Left renal pelvis (tissue), 4 donors: Measurements from ENCODE around the gene CHD1. TPM values are rescaled to one million over a fixed set of nuclear protein-coding genes. Genes with fewer than 3 reads are reported as not detected.
"Not testable (repeated sequence)": the region's sequence is repeated elsewhere in the genome, so short reads cannot be mapped to it uniquely, and the experiment has no call there.

Experiments
- DNase-seq, 4 donors: peaks; one replicate each; pipeline ENCODE4 v3.0.0-alpha.2; 2013; ENCODE audit warnings: low read depth in 4 of 4, low spot score in 3 of 4
- polyA plus RNA-seq, 4 donors: library from polyadenylated mRNA; unstranded; fragments of 120-200 nt; gene quantifications; one replicate each; pipeline ENCODE4 v1.2.1, GENCODE V29; 2013; ENCODE audit not compliant: insufficient read length in 4 of 4

Gene CHD1
- 10 to 100 TPM; 40.8 to 79.4 (median 70.3) TPM for polyA plus RNA-seq

- DNase-seq = peak; percentile 91 to 95 (median 92)
These were observed at the start of gene CHD1 for GRCh38 chr5:98928873-98929709. CHD1 (minus strand) TSS chr5:98929007; CDS start chr5:98926386, 2,621 bp downstream.

GRCh38 chr5:98978528-98978927 is 49.7 kb upstream of the CHD1 start:
- DNase-seq = no peak

GRCh38 chr5:98977723-98978122 is 48.9 kb upstream of the CHD1 start:
- DNase-seq = no peak

- no peak for DNase-seq
These were observed 47.0 kb upstream of the CHD1 start for GRCh38 chr5:98975682-98976407.

GRCh38 chr5:98975223-98975622 is 46.4 kb upstream of the CHD1 start:
- DNase-seq = no peak

- DNase-seq = no peak
These were observed 40.6 kb upstream of the CHD1 start for GRCh38 chr5:98969400-98969799.

- DNase-seq = no peak
These were observed 39.3 kb upstream of the CHD1 start for GRCh38 chr5:98968056-98968564.

GRCh38 chr5:98965226-98965625 is 36.4 kb upstream of the CHD1 start:
- no peak for DNase-seq

GRCh38 chr5:98964621-98965020 is 35.8 kb upstream of the CHD1 start:
- DNase-seq = no peak

GRCh38 chr5:98963019-98963418 is 34.2 kb upstream of the CHD1 start:
- DNase-seq = no peak

- no peak for DNase-seq
These were observed 33.8 kb upstream of the CHD1 start for GRCh38 chr5:98962587-98962986.

- DNase-seq = no peak
These were observed 33.0 kb upstream of the CHD1 start for GRCh38 chr5:98961665-98962344.

- no peak for DNase-seq
These were observed 28.5 kb upstream of the CHD1 start for GRCh38 chr5:98957307-98957706.

- not testable (repeated sequence) for DNase-seq
These were observed 27.1 kb upstream of the CHD1 start for GRCh38 chr5:98955888-98956287.

- not testable (repeated sequence) for DNase-seq
These were observed 26.7 kb upstream of the CHD1 start for GRCh38 chr5:98955471-98955870.

- no peak for DNase-seq
These were observed 25.7 kb upstream of the CHD1 start for GRCh38 chr5:98954392-98955028.

- no peak for DNase-seq
These were observed 14.0 kb upstream of the CHD1 start for GRCh38 chr5:98942847-98943246.

- DNase-seq = no peak
These were observed 12.5 kb upstream of the CHD1 start for GRCh38 chr5:98941131-98941883.

- peak in 1 of 4 donors; percentile 3 for DNase-seq
These were observed 11.8 kb upstream of the CHD1 start for GRCh38 chr5:98940581-98940980.

GRCh38 chr5:98938464-98938863 is 9.7 kb upstream of the CHD1 start:
- no peak for DNase-seq
